Measurements from ENCODE around the gene UBE3B.
"Not testable (repeated sequence)": the region's sequence is repeated elsewhere in the genome, so short reads cannot be mapped to it uniquely, and the experiment has no call there.

Gene UBE3B

GRCh38 chr12:109473006-109473405, 4.4 kb upstream of the UBE3B start:
- no peak for DNase-seq (ENCODE audit: extremely low read depth in 1 of 2, low read depth in 1 of 2)

DNA sequence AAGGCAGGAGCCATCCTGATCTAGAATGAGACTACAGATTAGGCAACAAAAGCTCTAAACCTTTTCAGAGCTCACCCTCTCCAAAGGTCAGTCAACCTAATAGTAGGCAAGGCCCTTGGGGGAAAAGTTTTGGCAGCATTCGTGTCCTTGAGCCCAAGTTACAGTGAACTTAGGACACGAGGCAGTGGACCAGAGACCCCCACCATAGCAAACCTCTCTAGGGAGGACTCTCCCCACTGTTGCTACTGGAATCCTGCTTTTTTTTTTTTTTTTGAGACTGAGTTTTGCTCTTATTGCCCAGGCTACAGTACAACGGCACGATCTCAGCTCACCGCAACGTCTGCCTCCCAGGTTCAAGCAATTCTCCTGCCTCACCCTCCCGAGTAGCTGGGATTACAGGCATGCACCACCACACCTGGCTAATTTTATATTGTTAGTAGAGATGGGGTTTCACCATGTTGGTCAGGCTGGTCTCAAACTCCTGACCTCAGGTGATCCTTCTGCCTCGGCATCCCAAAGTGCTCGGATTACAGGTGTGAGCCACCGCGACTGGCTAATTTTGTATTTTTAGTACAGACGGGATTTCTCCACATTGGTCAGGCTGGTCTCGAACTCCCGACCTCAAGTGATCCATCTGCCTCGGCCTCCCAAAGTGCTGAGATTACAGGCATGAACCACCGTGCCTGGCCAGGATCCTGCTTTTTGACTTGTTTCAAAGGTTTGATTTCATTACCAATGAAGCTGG, 3.7 kb upstream of the UBE3B start:
- DNase-seq (ENCODE audit: extremely low read depth in 1 of 2, low read depth in 1 of 2): not testable (repeated sequence)

DNA sequence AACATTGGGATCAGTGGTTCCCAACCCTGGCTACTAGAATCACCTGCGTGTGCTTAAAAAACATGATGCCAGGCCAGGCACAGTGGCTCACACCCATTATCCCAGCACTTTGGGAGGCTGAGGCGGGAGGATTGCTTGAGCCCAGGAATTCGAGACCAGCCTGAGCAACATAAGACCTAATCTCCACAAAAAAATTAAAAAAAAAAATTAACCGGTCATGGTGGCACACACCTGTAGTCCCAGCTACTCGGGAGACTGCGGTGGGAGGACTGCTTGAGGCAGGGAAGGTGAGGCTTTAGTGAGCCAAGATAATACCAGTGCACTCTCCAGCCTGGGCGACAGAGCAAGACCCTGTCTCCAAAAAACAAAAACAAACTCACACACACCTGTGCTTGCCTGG, 2.3 kb upstream of the UBE3B start:
- DNase-seq (ENCODE audit: extremely low read depth in 1 of 2, low read depth in 1 of 2): no peak

DNA sequence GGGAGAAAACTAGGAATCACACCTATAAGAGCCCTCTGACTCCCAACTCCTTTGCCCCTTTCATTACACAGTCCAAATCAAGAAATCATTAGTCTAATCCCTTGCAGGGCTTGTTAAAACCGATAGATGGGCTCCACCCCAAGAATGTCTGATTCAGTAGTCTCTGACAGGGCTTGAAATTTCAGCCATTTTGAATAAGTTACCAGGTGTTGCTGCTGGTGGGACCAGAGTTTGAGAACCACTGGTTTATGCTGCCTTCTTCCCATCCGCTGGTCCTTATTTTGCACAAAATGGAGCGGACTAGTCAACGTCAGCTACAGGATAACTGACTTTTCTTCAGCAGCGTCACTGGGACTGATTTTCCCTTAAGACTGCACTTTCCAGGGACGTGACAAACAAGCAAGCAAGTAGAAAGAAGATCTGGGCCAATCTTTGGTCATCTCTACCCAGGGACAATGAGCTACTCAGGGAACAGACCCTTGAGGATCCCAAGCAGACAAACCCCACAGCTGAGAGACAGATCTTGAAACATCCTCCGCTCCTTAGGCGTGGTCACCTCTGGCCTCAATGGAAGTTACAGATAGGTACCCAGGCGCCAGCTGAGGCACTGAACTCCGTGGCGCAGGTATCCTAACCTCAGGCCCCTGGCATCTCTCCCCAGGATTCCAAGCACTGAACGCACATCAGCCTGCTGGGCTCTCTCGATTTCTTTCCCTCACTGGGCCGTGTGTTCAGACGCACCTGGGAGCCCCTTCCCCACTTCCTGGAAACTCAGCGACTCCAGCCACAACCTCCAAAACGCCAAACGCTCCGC, 1.2 kb upstream of the UBE3B start:
- no peak for DNase-seq (ENCODE audit: extremely low read depth in 1 of 2, low read depth in 1 of 2)

- no peak for DNase-seq (ENCODE audit: extremely low read depth in 1 of 2, low read depth in 1 of 2)
These were observed 638 bp upstream of the UBE3B start for GRCh38 chr12:109476807-109477184.

- no peak for DNase-seq (ENCODE audit: extremely low read depth in 1 of 2, low read depth in 1 of 2)
These were observed 505 bp downstream of the UBE3B start for GRCh38 chr12:109477963-109478315.

DNA sequence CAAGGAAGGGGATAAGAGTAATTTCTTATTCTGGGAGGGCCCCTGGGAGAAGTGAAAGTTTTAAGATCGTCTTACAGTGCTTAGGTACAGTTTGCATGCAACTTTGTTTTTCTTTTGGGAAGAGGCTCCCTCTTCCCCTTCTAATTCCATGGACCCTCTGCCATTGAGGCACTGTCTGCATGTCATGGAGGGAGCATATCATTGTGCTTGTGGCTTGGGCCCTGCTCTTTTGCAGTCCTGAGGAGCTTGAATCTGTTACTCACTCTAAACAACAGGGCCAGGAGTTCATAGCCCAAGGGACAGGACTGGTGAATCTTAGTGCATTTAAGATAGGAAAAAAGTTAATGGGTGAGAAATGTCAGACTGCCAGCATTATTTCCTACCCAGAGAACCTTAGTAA, 2.3 kb downstream of the UBE3B start:
- DNase-seq (ENCODE audit: extremely low read depth in 1 of 2, low read depth in 1 of 2): no peak

DNA sequence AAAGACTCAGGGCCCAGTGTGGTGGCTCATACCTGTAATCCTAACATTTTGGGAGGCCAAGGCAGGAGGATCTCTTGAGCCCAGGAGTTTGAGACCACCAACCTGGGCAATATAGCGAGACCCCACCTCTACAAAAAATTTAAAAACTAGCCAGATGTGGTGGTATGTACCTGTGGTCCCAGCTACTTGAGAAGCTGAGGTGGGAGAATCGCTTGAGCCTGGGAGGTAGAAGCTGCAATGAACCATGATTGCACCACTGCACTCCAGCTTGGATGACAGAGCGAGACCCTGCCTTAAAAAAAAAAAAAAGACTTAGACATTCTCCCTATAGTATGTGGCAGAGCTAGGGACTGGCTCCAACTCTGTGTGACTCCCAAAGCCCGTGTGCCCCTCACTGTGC, 2.9 kb downstream of the UBE3B start:
- DNase-seq (ENCODE audit: extremely low read depth in 1 of 2, low read depth in 1 of 2): no peak

GRCh38 chr12:109481863-109482262, 4.4 kb downstream of the UBE3B start:
- no peak for DNase-seq (ENCODE audit: extremely low read depth in 1 of 2, low read depth in 1 of 2)

GRCh38 chr12:109482491-109482890, 5.1 kb downstream of the UBE3B start:
- DNase-seq (ENCODE audit: extremely low read depth in 1 of 2, low read depth in 1 of 2): no peak

DNA sequence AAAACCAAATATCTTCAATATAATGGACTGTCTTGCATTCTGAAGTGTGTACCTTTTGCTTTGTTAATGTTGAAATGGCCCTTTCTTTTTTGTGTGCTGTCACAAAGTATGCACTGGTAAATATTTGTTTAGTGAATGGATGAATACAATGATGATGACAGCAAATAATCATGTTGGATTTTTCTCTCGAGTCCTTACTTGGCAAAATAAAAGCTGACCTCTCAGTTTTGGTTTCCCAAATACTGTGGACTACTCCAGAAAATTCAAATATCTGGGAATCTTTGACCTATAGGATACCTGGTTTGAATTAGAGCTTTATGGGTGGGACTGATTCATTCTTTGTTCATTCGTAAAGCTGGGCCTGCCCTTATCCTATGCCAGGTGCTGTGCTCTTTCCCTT, 5.5 kb downstream of the UBE3B start:
- DNase-seq (ENCODE audit: extremely low read depth in 1 of 2, low read depth in 1 of 2): no peak

DNA sequence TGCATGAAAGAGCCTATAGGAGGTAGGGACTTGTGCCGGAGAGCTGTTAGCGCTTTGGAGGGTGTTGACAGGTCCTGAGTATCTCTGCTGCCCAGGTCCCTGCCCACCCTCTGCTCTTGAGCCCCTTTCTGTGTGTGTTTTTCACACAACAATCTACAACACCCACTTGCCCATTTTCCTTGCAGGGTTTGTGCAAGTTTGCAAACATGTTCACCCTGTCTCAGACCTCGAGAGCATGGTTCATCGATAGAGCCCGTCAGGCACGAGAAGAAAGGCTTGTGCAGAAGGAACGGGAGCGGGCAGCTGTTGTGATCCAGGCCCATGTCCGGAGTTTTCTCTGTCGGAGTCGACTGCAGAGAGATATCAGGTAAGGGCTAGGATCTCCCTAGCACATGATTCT, 5.9 kb downstream of the UBE3B start:
- DNase-seq (ENCODE audit: extremely low read depth in 1 of 2, low read depth in 1 of 2): no peak

DNA sequence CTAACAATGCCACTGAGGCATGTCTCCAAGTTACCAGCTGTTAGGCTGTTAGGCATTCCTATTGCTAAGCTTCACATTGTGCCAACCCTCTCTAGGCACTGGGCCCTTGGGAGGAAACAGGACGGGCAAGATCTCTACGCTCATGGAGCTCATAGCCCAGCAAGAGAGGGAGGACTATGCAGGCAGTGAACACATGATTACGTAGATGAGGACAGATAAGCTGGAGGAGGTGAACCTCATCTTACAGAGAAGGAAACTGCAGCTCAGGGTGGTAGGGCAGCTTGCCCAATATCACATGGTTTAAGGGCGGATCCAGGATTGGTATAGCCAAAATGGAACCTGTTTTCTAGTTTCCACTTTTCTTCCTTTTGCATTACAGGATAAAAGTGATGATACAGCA, 7.8 kb downstream of the UBE3B start:
- no peak for DNase-seq (ENCODE audit: extremely low read depth in 1 of 2, low read depth in 1 of 2)

- no peak for DNase-seq (ENCODE audit: extremely low read depth in 1 of 2, low read depth in 1 of 2)
These were observed 10.0 kb downstream of the UBE3B start for GRCh38 chr12:109487181-109488050.

DNA sequence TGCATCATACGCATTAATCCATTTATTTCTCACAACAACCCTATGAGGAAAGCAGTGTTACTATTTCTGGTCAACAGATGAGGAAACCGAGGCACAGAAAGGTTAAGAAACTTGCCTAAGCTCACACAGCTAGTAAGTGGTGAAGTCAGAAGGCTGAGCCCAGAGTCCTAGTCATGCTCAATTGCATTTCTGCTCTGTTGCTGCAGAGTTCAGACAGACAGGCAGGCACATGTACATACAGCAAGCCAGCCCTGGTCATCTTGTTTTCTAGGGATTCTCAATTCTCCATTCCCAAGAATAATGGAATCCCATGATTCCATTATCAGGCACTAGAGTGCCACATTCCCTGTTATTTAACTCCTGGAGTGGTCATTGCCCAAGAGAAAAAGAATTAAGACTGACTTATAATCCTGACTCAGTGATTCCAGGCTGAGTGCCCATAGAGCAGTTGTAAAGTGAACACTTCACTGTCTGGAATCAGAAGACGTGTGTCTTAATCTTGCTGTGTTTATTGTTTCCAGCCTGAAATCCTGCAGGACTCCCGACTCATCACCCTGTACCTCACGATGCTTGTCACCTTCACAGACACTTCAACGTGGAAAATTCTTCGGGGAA, 10.7 kb downstream of the UBE3B start:
- DNase-seq (ENCODE audit: extremely low read depth in 1 of 2, low read depth in 1 of 2): no peak

- no peak for DNase-seq (ENCODE audit: extremely low read depth in 1 of 2, low read depth in 1 of 2)
These were observed 11.9 kb downstream of the UBE3B start for GRCh38 chr12:109489016-109489954.

DNA sequence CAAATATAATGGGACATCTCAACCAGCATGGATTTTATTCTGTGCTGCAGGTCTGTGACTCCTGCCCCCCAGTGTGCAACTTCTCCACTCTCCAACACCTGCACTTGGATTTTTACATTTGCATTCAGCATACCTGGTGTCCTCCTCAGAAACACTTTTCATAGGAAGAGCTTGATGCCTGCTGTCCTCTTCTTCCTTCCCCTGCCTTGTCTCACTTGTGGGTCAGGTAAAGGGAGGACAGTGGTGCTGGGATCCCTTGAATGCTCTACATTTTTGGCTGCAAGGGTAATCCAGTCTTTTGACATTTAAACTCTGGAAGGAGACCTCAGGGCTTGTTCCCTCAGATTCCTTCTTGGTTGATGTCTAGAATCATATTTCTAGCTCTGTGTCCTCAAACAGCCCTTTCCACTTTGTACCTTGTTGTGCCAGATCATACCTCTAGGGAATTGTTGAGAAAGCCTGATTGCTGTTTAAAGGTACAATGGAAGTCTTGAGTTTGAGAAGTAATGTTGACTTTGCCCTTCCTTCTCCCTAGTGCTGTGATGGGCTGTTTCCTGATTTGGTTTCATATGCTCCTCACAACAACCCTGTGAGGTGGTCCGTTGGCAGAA, 12.6 kb downstream of the UBE3B start:
- no peak for DNase-seq (ENCODE audit: extremely low read depth in 1 of 2, low read depth in 1 of 2)

- DNase-seq (ENCODE audit: extremely low read depth in 1 of 2, low read depth in 1 of 2): no peak
These were observed 14.2 kb downstream of the UBE3B start for GRCh38 chr12:109491671-109492070.

DNA sequence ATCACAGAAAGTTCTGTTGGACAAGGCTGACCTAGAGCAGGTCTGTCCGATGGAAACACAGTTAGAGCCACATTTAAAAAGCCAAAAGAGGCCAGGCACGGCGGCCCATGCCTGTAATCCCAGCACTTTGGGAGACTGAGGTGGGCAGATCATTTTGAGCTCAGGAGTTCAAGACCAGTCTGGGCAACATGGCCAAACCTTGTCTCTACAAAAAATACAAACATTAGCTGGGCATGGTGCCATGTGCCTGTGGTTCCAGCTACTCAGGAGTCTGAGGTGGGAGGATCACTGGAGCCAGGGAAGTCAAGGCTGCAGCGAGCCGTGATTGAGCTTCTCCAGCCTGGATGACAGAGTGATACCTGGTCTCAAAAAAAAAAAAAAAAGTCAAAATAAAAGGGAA, 14.9 kb downstream of the UBE3B start:
- DNase-seq (ENCODE audit: extremely low read depth in 1 of 2, low read depth in 1 of 2): no peak

DNA sequence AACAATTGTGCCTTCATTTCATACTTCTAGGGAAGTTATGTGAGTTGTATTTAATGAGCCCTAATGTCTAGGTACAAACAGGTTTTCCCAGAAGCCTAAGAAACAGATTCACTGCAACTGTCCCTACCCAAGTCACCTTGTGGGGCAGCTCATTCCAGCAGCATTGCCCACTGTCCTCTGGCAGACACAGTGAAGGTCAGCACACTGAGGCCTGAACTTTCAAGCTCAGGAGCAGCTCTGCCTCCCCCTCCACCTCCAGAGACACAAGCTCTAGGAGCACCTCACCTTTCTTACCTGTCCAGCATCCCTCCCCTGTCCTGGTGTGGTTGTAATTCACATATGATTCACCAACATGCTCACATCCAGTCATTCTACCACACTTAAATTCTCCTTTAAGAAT, 15.7 kb downstream of the UBE3B start:
- no peak for DNase-seq (ENCODE audit: extremely low read depth in 1 of 2, low read depth in 1 of 2)

Measured in stimulated activated CD8-positive, alpha-beta memory T cell treated with anti-CD3 and anti-CD28 coated beads, Interleukin-7, amount 100 ng/mL, for 48 hours (primary cell).